ENCODE data around the gene ZFP36.

The ZFP36 gene

GRCh38 chr19:39384839-39385568, 21.6 kb upstream of the ZFP36 start:
- DNase-seq (ENCODE audit: low read depth in 2 of 2), result no peak

GRCh38 chr19:39385629-39386411, 20.8 kb upstream of the ZFP36 start:
- DNase-seq (ENCODE audit: low read depth in 2 of 2), result no peak

- DNase-seq (ENCODE audit: low read depth in 2 of 2), result no peak
These were observed 20.1 kb upstream of the ZFP36 start for GRCh38 chr19:39386557-39386956.

DNA sequence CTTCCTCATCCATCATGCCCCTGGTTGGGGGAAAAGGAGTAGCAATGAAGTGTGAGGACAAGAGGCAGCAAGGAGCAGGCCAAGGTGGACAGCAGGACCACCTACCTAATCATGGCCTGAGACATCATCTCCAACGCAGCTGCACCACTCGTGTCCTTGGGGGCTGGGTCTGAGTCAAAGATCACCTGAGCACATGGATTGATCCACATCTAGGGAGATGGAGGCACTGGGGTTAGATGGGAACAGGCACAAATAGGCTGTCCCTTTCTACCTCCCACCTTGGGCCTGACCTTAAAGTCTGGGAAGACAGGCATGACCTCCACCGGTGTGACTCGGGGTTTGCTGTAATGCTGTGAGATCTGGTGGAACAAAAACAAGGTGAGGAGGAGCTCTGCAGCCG, 18.0 kb upstream of the ZFP36 start:
- no peak for DNase-seq (ENCODE audit: low read depth in 2 of 2)

- no peak for DNase-seq (ENCODE audit: low read depth in 2 of 2)
These were observed 16.8 kb upstream of the ZFP36 start for GRCh38 chr19:39389631-39390414.

DNA sequence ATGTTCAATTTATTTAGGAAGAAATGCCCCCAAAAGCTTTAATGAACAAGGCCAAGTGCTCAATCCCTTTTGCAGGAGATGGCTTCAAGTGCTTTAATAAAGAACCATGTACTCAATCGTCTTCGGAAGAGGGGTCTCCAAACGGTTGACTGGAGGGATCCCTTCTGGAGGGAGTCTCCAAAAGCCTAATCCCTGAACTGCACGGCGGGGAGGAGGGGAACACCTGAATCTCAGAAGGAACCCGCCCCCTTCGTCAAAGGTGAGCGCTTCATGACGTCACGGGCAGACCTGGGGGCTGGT, 16.2 kb upstream of the ZFP36 start:
- peak; percentile 58 for DNase-seq (ENCODE audit: low read depth in 2 of 2)

DNA sequence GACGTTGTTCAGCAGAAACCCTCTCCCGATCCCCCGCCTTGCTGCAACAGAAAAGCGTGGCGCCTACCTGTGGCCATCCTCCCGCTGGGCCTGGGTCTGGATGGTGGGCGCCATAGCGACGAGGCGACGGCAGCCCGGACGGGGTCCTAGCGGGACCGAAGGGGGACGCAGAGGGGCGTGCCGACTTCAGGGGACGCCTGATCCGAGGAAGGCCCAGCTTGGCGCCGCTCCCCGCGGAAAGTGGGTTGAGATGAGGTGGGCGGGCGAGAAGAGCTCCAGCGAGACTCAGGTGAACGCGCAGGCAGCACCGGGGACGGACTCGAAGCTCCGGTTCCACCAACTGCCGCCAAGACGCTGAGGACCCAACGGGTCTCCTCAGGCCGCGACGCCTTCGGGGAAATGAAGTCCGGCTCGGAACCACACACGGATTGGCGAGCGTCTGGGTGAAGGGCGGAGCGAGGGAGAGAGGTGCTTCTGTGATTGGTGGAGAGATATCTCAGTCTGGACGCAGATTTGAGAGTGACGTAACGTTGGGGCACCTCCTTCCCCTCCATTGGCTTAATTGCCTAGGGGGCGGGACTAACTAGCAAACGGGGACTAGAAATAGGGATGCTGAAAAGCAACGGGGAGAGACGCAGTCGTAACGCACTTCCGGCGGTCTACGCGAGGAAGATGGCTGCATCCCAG, 15.8 kb upstream of the ZFP36 start, which contains the start of the genes MED29 and PAF1:
Gene MED29, plus strand, starts transcription at position 628 of the 687 bp plus-strand sequence. Its CDS starts 45 bp downstream, at position 673.
Gene PAF1, minus strand, starts transcription at position 356 of the 687 bp plus-strand sequence. Its CDS starts 242 bp downstream, at position 114.
- DNase-seq (ENCODE audit: low read depth in 2 of 2), result peak; percentile 77 to 93

DNA sequence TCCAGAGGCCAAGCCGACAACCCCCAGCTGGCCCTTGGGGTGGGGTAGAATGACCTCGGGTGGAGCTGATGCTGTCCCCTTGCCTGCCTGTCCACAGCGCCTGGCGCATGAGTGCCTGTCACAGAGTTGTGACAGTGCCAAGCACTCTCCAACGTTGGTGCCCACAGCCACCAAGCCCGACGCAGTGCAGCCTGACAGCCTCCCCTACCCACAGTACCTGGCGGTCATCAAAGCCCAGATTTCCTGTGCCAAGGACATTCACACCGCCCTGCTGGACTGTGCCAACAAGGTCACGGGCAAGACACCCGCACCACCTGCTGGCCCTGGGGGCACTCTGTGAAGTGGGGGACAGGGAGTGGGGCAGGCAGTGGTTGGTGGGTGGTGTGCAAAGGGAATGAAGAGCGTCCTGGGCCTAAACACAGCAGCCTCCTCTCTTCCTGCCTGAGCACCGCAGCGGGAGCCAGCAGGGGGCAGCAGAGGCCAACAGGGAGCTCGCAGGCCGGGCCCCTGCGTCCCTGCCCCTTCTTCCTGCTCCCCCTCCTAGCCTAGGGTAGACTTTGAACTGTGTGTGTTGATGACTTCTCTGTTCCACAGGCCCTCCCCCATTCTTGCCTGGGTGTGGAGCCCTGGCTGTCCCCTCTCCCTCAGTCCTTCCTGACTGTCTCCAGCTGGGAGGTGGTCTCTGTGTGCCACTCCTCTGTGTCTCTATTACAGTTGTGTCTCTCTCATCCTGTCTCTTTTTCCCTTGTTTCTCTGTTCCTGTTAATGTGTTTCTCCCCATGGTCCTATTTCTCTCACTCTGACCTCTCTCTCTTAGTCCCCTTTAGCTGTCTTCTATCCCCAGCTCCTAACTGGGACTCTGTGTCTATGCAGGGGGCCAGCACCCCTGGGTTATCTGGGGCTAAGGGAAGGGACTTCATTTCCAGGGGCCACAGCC, 9.0 kb upstream of the ZFP36 start:
- peak; percentile 91 to 96 for DNase-seq (ENCODE audit: low read depth in 2 of 2)

- DNase-seq (ENCODE audit: low read depth in 2 of 2), result peak in 1 of 2 donors; percentile 23
These were observed 8.3 kb upstream of the ZFP36 start for GRCh38 chr19:39398297-39398864.

DNA sequence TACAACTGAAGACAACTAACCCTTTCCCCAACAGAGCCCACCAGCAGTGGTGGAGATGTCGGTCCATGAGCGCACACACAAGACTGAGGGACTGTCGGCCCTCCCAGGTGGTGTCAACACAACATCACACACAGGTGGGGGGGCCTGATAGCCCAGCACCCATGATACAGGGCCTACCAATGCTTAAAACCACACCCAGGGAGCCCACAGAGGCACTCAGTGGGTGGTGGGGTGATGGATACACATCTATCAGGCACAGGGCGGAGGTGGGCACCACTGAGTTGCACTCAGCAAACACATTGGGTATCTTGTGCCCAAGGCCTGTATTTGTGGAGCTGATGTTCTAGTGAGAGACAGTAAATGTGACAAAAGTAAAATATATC, 7.0 kb upstream of the ZFP36 start:
- DNase-seq (ENCODE audit: low read depth in 2 of 2), result no peak

DNA sequence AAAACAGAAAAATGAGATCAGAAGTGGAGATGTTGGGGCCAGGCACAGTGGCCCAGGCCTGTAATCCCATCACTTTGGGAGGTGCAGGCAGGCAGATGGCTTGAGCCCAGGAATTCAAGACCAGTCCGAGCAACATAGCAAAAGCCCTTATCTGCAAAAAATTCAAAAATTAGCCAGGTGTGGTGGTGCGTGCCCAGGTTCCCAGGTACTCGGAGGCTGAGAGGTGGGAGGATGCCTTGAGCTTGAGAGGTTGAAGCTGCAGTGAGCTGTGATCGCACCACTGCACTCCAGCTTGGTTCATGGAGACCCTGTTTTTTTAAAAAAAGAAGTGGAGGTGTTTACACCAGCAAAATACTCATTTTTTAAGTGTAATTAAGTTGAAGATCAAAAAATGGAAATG, 6.6 kb upstream of the ZFP36 start:
- no peak for DNase-seq (ENCODE audit: low read depth in 2 of 2)

GRCh38 chr19:39401070-39401548, 5.5 kb upstream of the ZFP36 start:
- no peak for DNase-seq (ENCODE audit: low read depth in 2 of 2)

GRCh38 chr19:39401549-39402345, 4.9 kb upstream of the ZFP36 start:
- DNase-seq (ENCODE audit: low read depth in 2 of 2), result peak in 1 of 2 donors; percentile 73

- DNase-seq (ENCODE audit: low read depth in 2 of 2), result peak; percentile 72 to 78
These were observed 4.0 kb upstream of the ZFP36 start for GRCh38 chr19:39402346-39403300.

DNA sequence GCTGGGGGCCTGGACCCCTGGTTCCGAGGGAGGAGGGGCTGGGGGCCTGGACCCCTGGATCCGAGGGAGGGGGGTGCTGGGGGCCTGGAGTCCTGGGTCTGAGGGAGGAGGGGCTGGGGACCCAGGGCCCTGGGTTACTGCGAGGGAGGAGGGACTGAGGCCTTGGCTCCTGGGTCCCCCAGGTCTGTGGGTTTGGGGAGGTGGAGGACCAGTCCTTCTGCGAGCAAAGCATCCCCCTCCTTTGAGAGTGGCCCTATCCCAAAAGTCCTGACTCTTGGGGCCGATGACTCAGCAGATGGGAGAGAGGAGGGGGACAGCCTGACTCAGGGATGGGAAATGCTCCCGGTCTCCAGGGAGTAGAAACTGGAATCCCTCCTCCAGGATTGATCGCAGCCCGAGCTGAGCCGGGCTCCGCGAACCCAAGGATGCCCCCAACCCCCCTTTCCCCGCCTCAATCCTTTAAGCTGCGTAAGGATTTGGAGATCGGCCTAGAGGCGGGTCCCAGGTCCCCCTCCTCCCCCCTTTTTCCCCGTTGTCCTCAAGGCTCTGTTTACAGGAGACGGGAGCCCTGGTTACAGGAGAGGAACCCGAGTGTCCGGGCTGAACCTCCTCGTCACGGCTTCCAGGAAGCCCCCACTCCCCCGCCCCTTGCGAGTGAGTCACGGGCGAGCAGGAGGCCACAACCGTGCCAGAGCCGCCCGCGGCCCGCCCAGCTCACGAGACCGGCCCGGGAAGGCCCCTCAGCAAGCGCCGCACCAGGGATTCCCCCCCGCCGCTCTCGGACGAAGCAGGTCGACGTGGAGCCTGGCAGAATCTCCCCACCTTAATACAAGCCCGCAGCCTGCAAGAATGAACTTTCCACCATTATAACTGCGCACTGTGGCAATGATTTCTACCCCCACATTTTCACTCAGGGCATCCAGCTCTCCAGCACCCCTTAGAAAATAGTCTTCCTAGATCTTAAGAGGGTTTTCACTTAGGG, 3.0 kb upstream of the ZFP36 start:
- DNase-seq (ENCODE audit: low read depth in 2 of 2), result peak; percentile 94

DNA sequence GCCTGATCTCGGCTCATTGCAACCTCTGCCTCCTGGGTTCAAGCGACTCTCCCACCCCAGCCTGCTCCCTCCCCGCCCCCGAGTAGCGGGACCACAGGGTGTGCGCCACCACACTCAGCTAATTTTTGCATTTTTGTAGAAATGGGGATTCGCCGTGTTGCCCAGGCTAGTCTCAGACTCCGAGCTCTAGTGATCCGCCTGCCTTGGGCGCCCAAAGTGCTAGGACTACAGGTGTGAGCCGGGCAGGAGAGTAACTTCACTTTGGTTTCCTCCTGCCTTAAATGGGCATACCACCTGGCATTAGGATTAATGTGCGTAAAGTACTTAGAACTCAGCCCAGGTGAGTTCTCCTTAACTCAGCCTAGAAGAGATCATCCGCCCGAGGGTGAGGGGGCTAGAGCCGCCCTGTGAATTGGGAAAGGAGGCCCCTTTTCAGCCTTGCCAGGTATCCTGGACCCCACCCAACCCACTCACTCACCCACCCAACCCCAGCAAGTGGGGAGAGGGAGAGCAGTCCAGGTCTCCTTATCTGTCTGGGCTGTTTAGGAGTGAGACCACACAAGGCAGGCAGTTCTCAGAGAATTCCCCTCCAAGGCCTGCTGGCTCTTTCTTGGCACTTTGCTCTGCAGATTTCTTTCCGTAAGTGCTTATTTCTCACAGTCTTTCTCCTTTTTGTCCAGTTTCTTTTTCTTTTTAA, 1.2 kb upstream of the ZFP36 start:
- DNase-seq (ENCODE audit: low read depth in 2 of 2), result no peak

Data from stimulated activated CD4-positive, alpha-beta T cell treated with anti-CD3 and anti-CD28 coated beads, Interleukin-1b, Interleukin-23, amount 100 ng/mL, for 1 hour (primary cell).